D721Med (cell line): Measurements from ENCODE around the gene ZDHHC12.
A peak's percentile ranks its signal among the peaks of the same experiment; 100 is the strongest.

Experiments
- DNase-seq: peaks from one replicate; pipeline ENCODE4 v3.0.0; 2011; ENCODE audit warnings: low spot score; ENCODE audit not compliant: insufficient read length
- FAIRE-seq: peaks from 2 replicates; lab custom pipeline; 2011; peaks lifted over from hg19 to GRCh38; lab: Jason Lieb, UNC
- TF ChIP-seq, protein P1 (sequence below): IDR thresholded peaks from 2 replicates; pipeline ENCODE4 v1.5.1; 2012; ENCODE audit warnings: mild to moderate bottlenecking, control low read depth; ENCODE audit not compliant: insufficient read depth; ENCODE audit errors: missing control alignments

The ZDHHC12 gene

DNA sequence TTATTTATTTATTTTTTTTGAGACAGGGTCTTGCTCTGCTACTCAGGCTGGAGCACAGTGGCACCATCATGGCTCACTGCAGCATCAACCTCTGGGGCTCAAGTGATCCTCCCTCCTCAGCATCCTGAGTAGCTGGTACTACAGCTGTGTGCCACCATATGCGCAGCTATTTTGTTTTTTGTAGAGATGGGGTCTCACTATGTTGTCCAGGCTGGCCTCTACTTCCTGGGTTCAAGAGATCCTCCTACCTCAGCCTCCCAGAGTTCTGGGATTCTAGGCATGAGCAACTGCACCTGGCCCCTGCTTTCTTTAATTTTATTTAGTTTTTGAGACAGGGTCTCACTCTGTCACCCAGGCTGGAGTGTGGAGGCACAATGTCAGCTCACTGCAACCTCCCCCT is 19.5 kb upstream of the ZDHHC12 start:
- no peak for FAIRE-seq
- TF ChIP-seq, protein P1, sequence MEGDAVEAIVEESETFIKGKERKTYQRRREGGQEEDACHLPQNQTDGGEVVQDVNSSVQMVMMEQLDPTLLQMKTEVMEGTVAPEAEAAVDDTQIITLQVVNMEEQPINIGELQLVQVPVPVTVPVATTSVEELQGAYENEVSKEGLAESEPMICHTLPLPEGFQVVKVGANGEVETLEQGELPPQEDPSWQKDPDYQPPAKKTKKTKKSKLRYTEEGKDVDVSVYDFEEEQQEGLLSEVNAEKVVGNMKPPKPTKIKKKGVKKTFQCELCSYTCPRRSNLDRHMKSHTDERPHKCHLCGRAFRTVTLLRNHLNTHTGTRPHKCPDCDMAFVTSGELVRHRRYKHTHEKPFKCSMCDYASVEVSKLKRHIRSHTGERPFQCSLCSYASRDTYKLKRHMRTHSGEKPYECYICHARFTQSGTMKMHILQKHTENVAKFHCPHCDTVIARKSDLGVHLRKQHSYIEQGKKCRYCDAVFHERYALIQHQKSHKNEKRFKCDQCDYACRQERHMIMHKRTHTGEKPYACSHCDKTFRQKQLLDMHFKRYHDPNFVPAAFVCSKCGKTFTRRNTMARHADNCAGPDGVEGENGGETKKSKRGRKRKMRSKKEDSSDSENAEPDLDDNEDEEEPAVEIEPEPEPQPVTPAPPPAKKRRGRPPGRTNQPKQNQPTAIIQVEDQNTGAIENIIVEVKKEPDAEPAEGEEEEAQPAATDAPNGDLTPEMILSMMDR, result no peak
- no peak for DNase-seq

DNA sequence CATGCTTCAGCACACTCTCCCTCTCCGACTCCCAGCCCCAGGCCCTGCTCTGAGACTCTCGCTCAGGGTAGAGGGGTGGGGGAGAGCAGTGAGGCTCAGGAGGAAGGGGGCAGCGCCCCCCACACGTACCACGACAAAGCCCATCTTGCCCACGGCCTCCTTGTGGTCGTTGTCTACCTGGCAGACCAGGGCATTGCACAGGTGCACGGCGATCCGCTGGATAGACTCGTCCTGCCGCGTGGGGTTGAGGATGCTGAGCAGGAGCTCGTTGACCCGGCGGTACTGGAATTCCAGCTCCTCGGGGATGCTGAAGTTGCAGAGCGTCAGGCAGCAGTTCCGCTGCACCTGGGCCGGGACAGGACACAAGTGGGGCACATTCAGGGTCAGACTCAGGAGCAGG is 18.5 kb upstream of the ZDHHC12 start:
- FAIRE-seq (no peak), DNase-seq (no peak)
- TF ChIP-seq, protein P1, result no peak

DNA sequence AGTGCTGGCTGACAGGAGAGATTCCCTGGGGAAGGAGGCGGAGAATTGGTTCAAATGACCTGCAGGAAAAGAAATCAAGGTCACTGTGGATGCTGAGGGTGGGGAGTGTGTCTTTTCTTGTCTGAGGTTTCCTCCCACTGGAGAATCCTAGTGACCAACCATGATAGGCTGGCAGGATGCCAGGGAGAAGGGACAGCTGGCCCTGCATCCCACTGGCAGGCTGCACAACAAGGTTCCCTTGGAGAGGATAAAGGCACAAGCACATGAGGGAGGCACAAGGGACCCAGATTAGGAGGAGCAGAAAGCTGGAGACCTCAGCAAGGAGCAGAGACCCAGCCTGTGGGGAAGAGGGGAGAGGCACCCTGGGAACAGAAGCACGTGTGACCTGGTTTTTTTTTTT is 11.4 kb upstream of the ZDHHC12 start:
- no peak for FAIRE-seq
- DNase-seq, result no peak
- TF ChIP-seq, protein P1, result no peak

DNA sequence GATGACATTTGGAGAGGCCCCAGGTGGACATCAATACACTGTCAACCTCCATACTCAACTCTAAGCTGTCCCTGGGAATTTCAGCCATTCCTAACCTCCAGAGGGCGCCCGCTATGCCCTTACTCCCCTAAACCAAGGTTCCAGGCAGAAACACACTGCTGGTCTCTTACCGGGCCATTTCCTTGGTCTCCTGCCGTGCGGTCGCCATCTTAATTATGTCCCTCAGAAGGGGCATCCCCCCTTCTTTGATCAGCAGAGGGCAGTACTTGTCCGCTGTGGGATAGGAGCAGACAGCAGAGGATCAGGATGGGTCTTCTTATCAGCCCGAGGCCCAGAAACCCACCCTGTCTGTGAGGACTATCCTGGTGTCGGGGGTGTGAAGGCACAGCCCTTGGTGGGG is 9.3 kb upstream of the ZDHHC12 start:
- no peak for FAIRE-seq
- TF ChIP-seq, protein P1, result peak; percentile 72
- DNase-seq, result peak; percentile 67

DNA sequence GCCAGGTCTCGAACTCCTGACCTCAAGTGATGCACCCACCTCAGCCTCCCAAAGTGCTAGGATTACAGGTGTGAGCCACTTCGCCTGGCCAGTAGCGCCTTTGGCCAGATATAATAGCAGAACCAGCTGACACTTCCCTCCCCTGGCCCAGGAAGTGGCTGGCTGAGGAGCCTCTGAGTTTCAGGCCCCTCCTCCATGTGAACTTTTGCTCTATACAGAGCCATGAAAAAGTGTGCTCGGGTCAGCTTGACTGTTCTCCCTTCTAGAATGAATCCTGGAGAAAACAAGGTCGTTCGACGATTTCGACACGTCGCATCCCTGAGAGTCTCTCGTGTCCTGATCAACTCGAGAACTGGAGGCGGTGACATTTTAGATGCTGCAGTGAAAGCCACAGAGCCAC is 8.6 kb upstream of the ZDHHC12 start:
- DNase-seq (no peak), FAIRE-seq (no peak)
- TF ChIP-seq, protein P1, result no peak

DNA sequence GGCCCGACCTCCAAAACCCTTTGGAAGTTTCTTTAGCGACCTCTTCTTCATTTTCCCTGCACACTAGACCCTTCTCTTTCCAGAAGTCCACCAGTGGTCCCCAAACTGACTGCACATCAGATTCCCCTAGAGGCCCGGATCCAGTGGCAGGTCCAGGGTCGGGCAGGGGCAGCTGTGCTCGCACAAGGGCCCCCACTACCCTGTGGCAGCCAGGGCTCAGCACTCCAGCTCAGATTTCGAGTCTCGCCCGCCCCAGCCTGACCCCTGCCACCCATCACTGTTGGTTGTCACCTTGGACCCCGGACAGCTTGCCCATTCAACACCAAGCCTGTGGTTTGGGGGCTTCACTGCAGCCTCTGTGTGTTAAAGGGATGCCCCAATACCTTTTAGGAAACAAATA is 7.8 kb upstream of the ZDHHC12 start:
- TF ChIP-seq, protein P1, result no peak
- DNase-seq, result no peak
- FAIRE-seq, result no peak

DNA sequence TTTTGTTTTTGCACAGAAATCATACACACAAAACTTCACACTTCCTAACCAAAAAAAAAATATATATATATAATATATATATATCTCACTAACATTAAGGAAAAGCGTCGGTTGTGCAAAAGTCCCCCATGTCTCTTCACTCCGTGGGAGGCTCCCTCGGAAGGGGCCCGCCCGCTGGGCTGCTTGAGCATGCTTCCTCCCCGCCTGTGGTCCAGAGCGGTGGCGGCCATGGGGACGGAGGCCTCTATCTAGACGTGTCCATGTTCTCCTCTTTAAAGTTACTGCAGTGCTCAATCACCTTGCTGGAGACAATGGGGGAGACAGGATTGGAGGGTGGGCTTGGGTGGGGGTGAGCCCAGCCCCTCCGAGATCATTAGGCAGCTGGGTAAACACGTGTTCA is 7.2 kb upstream of the ZDHHC12 start:
- FAIRE-seq (no peak), DNase-seq (no peak)
- TF ChIP-seq, protein P1, result no peak
